Mesenchymal stem cell (in vitro differentiated cells and primary cell): ENCODE data around the gene TMEM121B.

Experiments
- DNase-seq: peaks from one replicate; pipeline ENCODE4 v3.0.0-alpha.2; 2013
- H2AFZ ChIP-seq: one replicate; pipeline ENCODE4 v1.6.1; 2013; ENCODE audit warnings: low read depth, mild to moderate bottlenecking, control low read depth, inconsistent platforms, low read length, moderate library complexity
- H2AK5ac ChIP-seq: 2 replicates; pipeline ENCODE4 v1.6.1; 2013; ENCODE audit warnings: low read length, moderate library complexity, mild to moderate bottlenecking, inconsistent platforms; ENCODE audit not compliant: severe bottlenecking
- H2BK120ac ChIP-seq: one replicate; pipeline ENCODE4 v1.6.1; 2013; ENCODE audit warnings: low read depth, mild to moderate bottlenecking, inconsistent platforms, low read length, moderate library complexity
- H2BK12ac ChIP-seq, 2 experiments: one replicate each; pipeline ENCODE4 v1.6.1; 2013; ENCODE audit warnings: inconsistent platforms in 2 of 2, low read length in 2 of 2, mild to moderate bottlenecking in 2 of 2, moderate library complexity in 2 of 2, control low read depth in 1 of 2
- H2BK15ac ChIP-seq: one replicate; pipeline ENCODE4 v1.6.1; 2013; ENCODE audit warnings: mild to moderate bottlenecking, low read depth, inconsistent platforms; ENCODE audit not compliant: poor library complexity, severe bottlenecking
- H2BK5ac ChIP-seq: 2 replicates; pipeline ENCODE4 v1.6.1; 2013; ENCODE audit warnings: low read depth, mild to moderate bottlenecking, low read length, control low read depth, inconsistent platforms; ENCODE audit not compliant: poor library complexity, severe bottlenecking
- H3K14ac ChIP-seq, 2 experiments: one replicate each; pipeline ENCODE4 v1.6.1; 2013; ENCODE audit warnings: inconsistent platforms in 2 of 2, low read length in 2 of 2, control low read depth in 1 of 2, mild to moderate bottlenecking in 1 of 2, moderate library complexity in 1 of 2
- H3K18ac ChIP-seq, 2 experiments: one replicate each; pipeline ENCODE4 v1.6.1; 2013; ENCODE audit warnings: inconsistent platforms in 2 of 2, low read length in 2 of 2, control low read depth in 1 of 2, low read depth in 1 of 2, mild to moderate bottlenecking in 1 of 2
- H3K23ac ChIP-seq, 2 experiments: one replicate each; pipeline ENCODE4 v1.6.1; 2013; ENCODE audit warnings: inconsistent platforms in 2 of 2, low read length in 2 of 2, mild to moderate bottlenecking in 2 of 2, moderate library complexity in 2 of 2, control low read depth in 1 of 2
- H3K27ac ChIP-seq: 2 replicates; pipeline ENCODE4 v1.5.1; 2013; ENCODE audit warnings: mild to moderate bottlenecking, moderate library complexity, low read length, control low read depth, inconsistent platforms; ENCODE audit not compliant: poor library complexity, severe bottlenecking
- H3K27me3 ChIP-seq, 2 experiments: 2 replicates each; pipeline versions ENCODE4 v1.6.1 to v1.7.0; 2013; ENCODE audit warnings: low read length in 2 of 2, mild to moderate bottlenecking in 2 of 2, moderate library complexity in 2 of 2, control low read depth in 1 of 2, inconsistent platforms in 1 of 2; ENCODE audit not compliant: control insufficient read depth in 1 of 2, insufficient read depth in 1 of 2
- H3K36me3 ChIP-seq, 2 experiments: 2 replicates each; pipeline versions ENCODE4 v1.6.1 to v1.7.0; 2013; ENCODE audit warnings: low read length in 2 of 2, control low read depth in 1 of 2, inconsistent platforms in 1 of 2, low read depth in 1 of 2, mild to moderate bottlenecking in 1 of 2; ENCODE audit not compliant: insufficient read depth in 2 of 2, control insufficient read depth in 1 of 2
- H3K4ac ChIP-seq, 2 experiments: one replicate each; pipeline ENCODE4 v1.6.1; 2013; ENCODE audit warnings: inconsistent platforms in 2 of 2, low read length in 2 of 2, mild to moderate bottlenecking in 2 of 2, moderate library complexity in 2 of 2, control low read depth in 1 of 2, low read depth in 1 of 2
- H3K4me1 ChIP-seq: 2 replicates; pipeline ENCODE4 v1.6.1; 2013; ENCODE audit warnings: low read depth, low read length, control low read depth; ENCODE audit not compliant: control insufficient read depth, insufficient read depth
- H3K4me2 ChIP-seq: 2 replicates; pipeline ENCODE4 v1.6.1; 2013; ENCODE audit warnings: low read length, mild to moderate bottlenecking, inconsistent platforms; ENCODE audit not compliant: poor library complexity, severe bottlenecking
- H3K4me3 ChIP-seq, 2 experiments: 2 replicates each; pipeline versions ENCODE4 v1.5.1 to v1.7.0; 2013; ENCODE audit warnings: low read length in 2 of 2, mild to moderate bottlenecking in 2 of 2, control low read depth in 1 of 2, low read depth in 1 of 2; ENCODE audit not compliant: insufficient read depth in 1 of 2
- H3K79me1 ChIP-seq: replicated peaks from 2 replicates; pipeline ENCODE4 v1.6.1; 2013; ENCODE audit warnings: mild to moderate bottlenecking, control low read depth, low read length, inconsistent platforms; ENCODE audit not compliant: poor library complexity, severe bottlenecking
- H3K9ac ChIP-seq: 2 replicates; pipeline ENCODE4 v1.7.0; 2013; ENCODE audit warnings: mild to moderate bottlenecking, low read length, moderate library complexity
- H3K9me3 ChIP-seq: 2 replicates; pipeline ENCODE4 v1.7.0; 2013; ENCODE audit warnings: mild to moderate bottlenecking, low read length; ENCODE audit not compliant: control insufficient read depth
- H4K8ac ChIP-seq: one replicate; pipeline ENCODE4 v1.6.1; 2013; ENCODE audit warnings: inconsistent platforms, mild to moderate bottlenecking, low read length, moderate library complexity
- H4K91ac ChIP-seq: one replicate; pipeline ENCODE4 v1.6.1; 2013; ENCODE audit warnings: mild to moderate bottlenecking, low read length, inconsistent platforms
- WGBS: methylation state at CpG from one replicate; pipeline ENCODE4 v1.1.7; 2013; ENCODE audit warnings: mixed read lengths; 5-methylcytosine and 5-hydroxymethylcytosine counted together

Gene TMEM121B

DNA sequence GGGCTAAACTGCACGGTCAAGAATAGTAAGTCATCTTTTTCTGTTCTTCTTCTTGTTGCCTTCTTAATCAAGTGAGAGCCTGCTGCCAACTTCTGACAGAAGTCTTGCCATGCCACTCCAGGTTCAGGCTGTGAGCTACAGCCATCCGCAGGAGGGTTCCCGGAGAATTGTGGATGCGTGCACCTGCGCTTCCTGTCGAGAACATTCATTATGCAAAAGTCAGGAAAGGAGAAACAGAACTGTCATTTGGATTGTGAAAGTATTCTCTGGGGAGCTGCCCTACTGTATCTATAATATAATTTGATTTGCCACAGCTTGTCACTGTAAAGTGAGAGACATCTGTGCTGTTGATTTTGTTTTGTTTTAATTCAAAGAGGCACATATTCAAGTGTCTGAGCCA is 24.1 kb downstream of the TMEM121B start:
- H3K9me3 ChIP-seq: no peaks in the 10 kb centered on the region
- no peak overlapping the region for H3K4me2 ChIP-seq
- no peak overlapping the region for H3K9ac ChIP-seq
- H2AK5ac ChIP-seq: no peak overlapping the region
- H3K4me1 ChIP-seq: no peaks in the 10 kb centered on the region
- no peak overlapping the region for H2BK120ac ChIP-seq
- peaks cover 28% of the 10 kb centered on the region for H3K79me1 ChIP-seq
- H3K4me3 ChIP-seq: no peak overlapping the region
- H2BK15ac ChIP-seq: no peak overlapping the region
- WGBS: 90% methylated on average over 6 of the region's 6 CpGs
- DNase-seq: no peak
- H2AFZ ChIP-seq: no peak overlapping the region
- H3K23ac ChIP-seq: no peak overlapping the region
- H3K14ac ChIP-seq: no peak overlapping the region
- no peaks in the 10 kb centered on the region for H3K27me3 ChIP-seq
- no peak overlapping the region for H3K4ac ChIP-seq
- no peak overlapping the region for H4K91ac ChIP-seq
- H2BK5ac ChIP-seq: no peak overlapping the region
- H4K8ac ChIP-seq: no peak overlapping the region
- no peak overlapping the region for H2BK12ac ChIP-seq
- H3K18ac ChIP-seq: no peak overlapping the region
- no peak overlapping the region for H3K27ac ChIP-seq
- peaks cover 44 to 52% of the 10 kb centered on the region in 2 experiments for H3K36me3 ChIP-seq

DNA sequence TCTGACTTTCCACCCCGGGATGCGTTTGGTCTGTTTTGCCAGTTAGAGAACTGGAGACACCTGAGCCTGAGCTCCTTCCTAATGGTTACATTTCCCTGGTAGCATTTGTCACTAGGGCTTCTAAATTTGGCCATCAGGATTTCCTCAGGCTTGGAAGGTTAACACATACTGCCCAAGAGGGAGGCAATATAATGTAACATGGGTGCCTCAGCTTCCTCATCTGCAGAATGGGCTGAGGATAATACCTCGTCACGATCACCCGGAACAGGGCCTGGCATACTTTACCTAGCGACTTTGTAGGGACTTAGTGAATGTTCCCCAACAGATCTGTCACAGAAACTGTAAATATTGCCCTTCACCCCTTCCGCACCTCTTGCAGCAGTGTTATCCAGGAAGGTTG is 25.1 kb downstream of the TMEM121B start:
- no peak overlapping the region for H3K18ac ChIP-seq
- no peak overlapping the region for H2BK120ac ChIP-seq
- 97% methylated on average over 7 of the region's 7 CpGs for WGBS
- no peak overlapping the region for H2AFZ ChIP-seq
- H3K4me2 ChIP-seq: no peak overlapping the region
- H3K4ac ChIP-seq: no peak overlapping the region
- H3K4me3 ChIP-seq: no peak overlapping the region
- no peaks in the 10 kb centered on the region for H3K4me1 ChIP-seq
- no peak overlapping the region for H4K91ac ChIP-seq
- no peak overlapping the region for H3K23ac ChIP-seq
- no peak overlapping the region for H2BK15ac ChIP-seq
- no peak overlapping the region for H3K9ac ChIP-seq
- no peak for DNase-seq
- no peak overlapping the region for H2AK5ac ChIP-seq
- no peaks in the 10 kb centered on the region for H3K27me3 ChIP-seq
- H4K8ac ChIP-seq: no peak overlapping the region
- H3K14ac ChIP-seq: no peak overlapping the region
- H3K36me3 ChIP-seq: peaks cover 35 to 42% of the 10 kb centered on the region in 2 experiments
- no peak overlapping the region for H2BK12ac ChIP-seq
- H3K79me1 ChIP-seq: peaks cover 32% of the 10 kb centered on the region
- no peak overlapping the region for H2BK5ac ChIP-seq
- no peak overlapping the region for H3K27ac ChIP-seq
- H3K9me3 ChIP-seq: no peaks in the 10 kb centered on the region

- Histone ChIP-seq H3K4ac (no peak overlapping the region), H3K9ac (no peak overlapping the region), H3K4me2 (no peak overlapping the region), H2BK120ac (no peak overlapping the region), H4K91ac (no peak overlapping the region), H2AFZ (no peak overlapping the region), H2BK12ac (no peak overlapping the region), H3K18ac (no peak overlapping the region), H3K4me3 (no peak overlapping the region), H3K27me3 (no peaks in the 10 kb centered on the region), H2BK15ac (no peak overlapping the region), H3K27ac (no peak overlapping the region), H3K14ac (no peak overlapping the region), H3K23ac (no peak overlapping the region), H3K36me3 (peaks cover 29 to 37% of the 10 kb centered on the region in 2 experiments), H3K4me1 (no peaks in the 10 kb centered on the region), H3K79me1 (peaks cover 35% of the 10 kb centered on the region), H3K9me3 (no peaks in the 10 kb centered on the region), H4K8ac (no peak overlapping the region), H2AK5ac (no peak overlapping the region), H2BK5ac (no peak overlapping the region)
- no peak for DNase-seq
- 83% methylated on average over 5 of the region's 6 CpGs for WGBS
Observed at GRCh38 chr22:17095538-17095937, 25.6 kb downstream of the TMEM121B start.

DNA sequence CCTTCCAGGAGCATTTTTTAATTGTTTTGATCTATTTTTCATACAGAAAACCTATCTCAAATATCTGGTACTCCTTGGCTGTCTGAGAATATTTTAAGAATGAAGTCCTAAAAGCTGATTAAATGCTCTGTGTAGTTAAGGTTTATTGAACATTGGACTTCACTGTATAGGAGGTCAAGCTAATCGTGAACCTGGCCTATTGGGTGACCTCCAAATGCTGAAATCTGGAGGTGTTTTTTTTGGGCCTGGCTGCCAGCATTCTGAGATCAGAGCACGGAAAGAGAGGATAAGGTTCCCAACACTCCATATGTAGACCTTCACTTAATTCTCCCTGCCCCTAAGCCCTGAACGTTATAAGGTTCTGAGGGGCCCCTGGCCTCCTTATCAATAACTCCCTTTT is 28.1 kb downstream of the TMEM121B start:
- Histone ChIP-seq H3K27me3 (no peaks in the 10 kb centered on the region), H3K4me2 (no peak overlapping the region), H3K9me3 (no peaks in the 10 kb centered on the region), H3K18ac (no peak overlapping the region), H4K91ac (no peak overlapping the region), H2AFZ (no peak overlapping the region), H3K23ac (no peak overlapping the region), H2BK12ac (no peak overlapping the region), H3K9ac (no peak overlapping the region), H3K27ac (no peak overlapping the region), H3K4me3 (no peak overlapping the region), H2BK5ac (no peak overlapping the region), H4K8ac (no peak overlapping the region), H2BK15ac (no peak overlapping the region), H2BK120ac (no peak overlapping the region), H3K79me1 (peaks cover 31% of the 10 kb centered on the region), H3K4me1 (no peaks in the 10 kb centered on the region), H3K36me3 (peaks cover 9 to 13% of the 10 kb centered on the region in 2 experiments), H2AK5ac (no peak overlapping the region), H3K4ac (no peak overlapping the region), H3K14ac (no peak overlapping the region)
- 86% methylated on average over 3 of the region's 3 CpGs for WGBS
- no peak for DNase-seq
